ENCODE results near the gene CFH. TPM values are rescaled to one million over a fixed set of nuclear protein-coding genes. Genes with fewer than 3 reads are reported as not detected.

The CFH gene
- polyA plus RNA-seq, 3 donors, result 21.9 to 26.1 (median 23.9) TPM

Other genes with a start within 250 kb of the CFH start
- gene KCNT2, start 43.6 kb upstream of the CFH start, polyA plus RNA-seq (ENCODE audit: insufficient read length in 3 of 3), result 10 to 100 TPM in 2 of 3 donors, 1 to 10 TPM in 1; 8.2 to 12.2 (median 11.2) TPM
- gene CFHR3, start 122.8 kb downstream of the CFH start, polyA plus RNA-seq (ENCODE audit: insufficient read length in 3 of 3), result under 1 TPM in 2 of 3 donors, not detected in 1; 0.13 to 0.18 TPM
- under 1 TPM; 0.14 to 0.27 (median 0.25) TPM for gene CFHR1, start 167.7 kb downstream of the CFH start, polyA plus RNA-seq (ENCODE audit: insufficient read length in 3 of 3)
- gene CFHR4, start 236.0 kb downstream of the CFH start, polyA plus RNA-seq (ENCODE audit: insufficient read length in 3 of 3), result not detected